Measurements from ENCODE around the gene ATP6V1F.

The ATP6V1F gene

DNA sequence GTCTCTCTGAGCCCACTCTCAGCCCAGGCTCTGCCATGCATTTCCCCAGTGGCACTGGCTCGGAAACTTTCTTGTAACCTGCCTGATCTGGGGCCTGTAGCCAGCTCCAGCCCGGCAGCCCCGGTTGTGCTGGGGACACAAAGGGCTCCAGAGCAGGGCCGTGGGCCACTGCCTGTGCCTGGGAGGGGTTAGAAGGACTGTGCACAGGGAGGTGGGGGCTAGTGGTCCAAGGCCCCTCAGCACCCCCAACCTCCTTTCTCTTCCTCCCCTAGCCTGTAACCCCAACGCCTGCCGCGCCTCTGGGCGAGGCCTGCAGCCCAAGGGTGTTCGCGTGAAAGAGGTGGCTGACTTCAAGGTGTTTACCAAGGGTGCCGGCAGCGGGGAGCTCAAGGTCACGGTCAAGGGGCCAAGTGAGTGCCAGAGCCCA lies 22.9 kb upstream of the ATP6V1F start:
- DNase-seq (ENCODE audit: insufficient read length, low spot score): no peak
- no peak for TF ChIP-seq POLR2A (IDR thresholded peaks at IDR 0.05; ENCODE audit: low read depth, low read length)
- no peak for FAIRE-seq

DNA sequence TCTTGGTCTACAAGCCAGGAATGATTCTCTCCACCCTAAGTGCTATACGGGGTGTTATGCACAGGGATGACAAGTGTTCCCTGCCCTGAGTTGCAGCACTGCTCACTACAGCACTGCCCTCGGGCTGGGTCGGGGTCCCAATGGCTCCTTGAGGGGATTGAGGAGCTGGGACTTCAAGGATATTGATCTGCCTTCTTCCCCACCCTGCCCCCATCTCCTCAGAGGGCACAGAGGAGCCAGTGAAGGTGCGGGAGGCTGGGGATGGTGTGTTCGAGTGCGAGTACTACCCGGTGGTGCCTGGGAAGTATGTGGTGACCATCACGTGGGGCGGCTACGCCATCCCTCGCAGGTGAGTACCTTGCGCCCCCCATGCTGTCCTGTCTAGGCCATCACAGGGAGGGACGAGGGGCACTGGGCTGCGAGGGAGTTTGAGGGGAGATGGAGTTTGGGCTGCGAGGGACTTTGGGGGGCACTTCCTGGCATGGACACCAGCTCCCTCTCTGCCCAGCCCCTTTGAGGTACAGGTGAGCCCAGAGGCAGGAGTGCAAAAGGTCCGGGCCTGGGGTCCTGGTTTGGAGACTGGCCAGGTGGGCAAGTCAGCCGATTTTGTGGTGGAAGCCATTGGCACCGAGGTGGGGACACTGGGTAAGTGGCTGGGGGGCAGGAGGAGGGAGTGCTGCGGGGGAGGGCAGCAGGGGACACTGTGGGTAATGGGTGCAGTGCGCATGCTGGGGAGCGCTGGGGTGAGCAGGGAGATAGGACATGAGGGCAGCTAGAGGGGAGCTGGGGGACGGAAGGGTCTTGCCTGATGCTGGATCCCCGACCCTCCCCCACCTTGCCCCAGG lies 22.1 kb upstream of the ATP6V1F start:
- no peak for FAIRE-seq
- no peak for DNase-seq (ENCODE audit: insufficient read length, low spot score)
- TF ChIP-seq POLR2A (IDR thresholded peaks at IDR 0.05; ENCODE audit: low read depth, low read length): no peak

DNA sequence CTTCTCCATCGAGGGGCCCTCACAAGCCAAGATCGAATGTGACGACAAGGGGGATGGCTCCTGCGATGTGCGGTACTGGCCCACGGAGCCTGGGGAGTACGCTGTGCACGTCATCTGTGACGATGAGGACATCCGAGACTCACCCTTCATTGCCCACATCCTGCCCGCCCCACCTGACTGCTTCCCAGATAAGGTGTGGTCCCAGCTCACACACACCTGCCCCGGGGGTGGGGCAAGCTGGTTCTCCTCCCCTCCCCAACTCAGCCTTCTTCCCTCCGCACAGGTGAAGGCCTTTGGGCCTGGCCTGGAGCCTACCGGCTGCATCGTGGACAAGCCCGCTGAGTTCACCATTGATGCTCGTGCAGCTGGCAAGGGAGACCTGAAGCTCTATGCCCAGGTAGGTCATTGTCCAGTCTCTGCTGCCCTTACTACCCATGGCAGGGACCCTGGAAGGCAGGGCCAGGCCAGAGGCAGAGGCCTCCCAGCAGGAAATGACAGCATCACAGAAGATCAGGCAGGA lies 21.4 kb upstream of the ATP6V1F start:
- DNase-seq (ENCODE audit: insufficient read length, low spot score) (no peak), FAIRE-seq (no peak)
- no peak for TF ChIP-seq POLR2A (IDR thresholded peaks at IDR 0.05; ENCODE audit: low read depth, low read length)

DNA sequence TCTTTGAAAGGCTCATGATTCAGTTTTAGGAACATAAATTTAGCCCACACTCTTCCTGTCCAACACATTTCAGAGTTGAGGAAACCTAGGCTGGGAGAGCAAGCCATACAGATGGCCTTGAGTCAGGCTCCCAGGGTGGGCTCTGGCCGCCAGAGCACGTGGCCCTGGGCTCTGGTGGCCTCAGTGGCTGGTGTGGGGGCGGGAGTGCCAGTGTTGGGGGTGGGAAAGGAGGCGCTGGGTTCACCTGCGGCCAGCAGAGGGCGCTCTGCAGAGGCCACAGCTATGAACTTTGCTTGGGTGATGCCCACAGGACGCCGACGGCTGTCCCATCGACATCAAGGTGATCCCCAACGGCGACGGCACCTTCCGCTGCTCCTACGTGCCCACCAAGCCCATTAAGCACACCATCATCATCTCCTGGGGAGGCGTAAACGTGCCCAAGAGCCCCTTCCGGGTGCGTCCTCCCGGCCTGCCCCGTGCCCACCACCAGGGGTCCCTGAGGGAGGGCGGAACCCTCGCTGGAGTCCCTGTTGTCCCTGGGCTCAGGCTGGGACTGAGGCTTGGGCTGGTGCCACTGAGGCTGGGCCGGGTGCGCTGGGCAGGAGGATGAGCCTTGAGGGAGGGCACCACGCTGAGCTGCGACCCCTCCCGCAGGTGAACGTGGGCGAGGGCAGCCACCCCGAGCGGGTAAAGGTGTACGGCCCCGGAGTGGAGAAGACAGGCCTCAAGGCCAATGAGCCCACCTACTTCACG lies 20.6 kb upstream of the ATP6V1F start:
- FAIRE-seq (no peak), DNase-seq (ENCODE audit: insufficient read length, low spot score) (peak; percentile 60)
- no peak for TF ChIP-seq POLR2A (IDR thresholded peaks at IDR 0.05; ENCODE audit: low read depth, low read length)

DNA sequence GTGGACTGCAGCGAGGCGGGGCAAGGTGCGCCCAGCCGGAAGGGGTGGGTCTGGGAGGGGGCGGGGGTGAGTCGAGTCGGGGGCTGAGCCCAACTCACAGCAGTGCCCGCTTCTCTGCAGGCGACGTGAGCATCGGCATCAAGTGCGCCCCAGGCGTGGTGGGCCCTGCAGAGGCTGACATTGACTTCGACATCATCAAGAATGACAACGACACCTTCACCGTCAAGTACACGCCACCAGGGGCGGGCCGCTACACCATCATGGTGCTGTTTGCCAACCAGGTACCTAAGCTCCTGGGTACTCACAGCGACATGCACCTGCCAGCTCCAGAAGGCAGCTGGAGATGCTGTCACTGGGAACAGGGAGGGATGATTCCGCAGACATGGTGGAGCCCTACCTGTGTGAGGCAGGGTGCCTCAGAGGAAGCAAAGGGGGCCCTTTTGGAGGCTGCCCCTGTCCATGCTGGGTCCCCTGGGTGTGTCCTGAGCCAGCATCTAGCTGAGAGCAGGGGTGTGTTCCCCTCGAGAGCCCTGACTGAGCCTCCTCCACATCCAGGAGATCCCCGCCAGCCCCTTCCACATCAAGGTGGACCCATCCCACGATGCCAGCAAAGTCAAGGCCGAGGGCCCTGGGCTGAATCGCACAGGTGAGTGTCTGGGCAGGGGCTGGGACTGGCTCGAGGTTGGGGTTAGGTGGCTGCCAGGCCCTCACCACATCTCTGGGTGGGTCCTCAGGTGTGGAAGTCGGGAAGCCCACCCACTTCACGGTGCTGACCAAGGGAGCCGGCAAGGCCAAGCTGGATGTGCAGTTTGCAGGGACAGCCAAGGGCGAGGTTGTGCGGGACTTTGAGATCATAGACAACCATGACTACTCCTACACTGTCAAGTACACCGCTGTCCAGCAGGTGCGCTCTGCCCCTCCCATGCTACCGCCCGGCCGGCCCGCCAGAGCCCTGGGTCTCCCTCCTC lies 19.7 kb upstream of the ATP6V1F start:
- no peak for DNase-seq (ENCODE audit: insufficient read length, low spot score)
- no peak for FAIRE-seq

DNA sequence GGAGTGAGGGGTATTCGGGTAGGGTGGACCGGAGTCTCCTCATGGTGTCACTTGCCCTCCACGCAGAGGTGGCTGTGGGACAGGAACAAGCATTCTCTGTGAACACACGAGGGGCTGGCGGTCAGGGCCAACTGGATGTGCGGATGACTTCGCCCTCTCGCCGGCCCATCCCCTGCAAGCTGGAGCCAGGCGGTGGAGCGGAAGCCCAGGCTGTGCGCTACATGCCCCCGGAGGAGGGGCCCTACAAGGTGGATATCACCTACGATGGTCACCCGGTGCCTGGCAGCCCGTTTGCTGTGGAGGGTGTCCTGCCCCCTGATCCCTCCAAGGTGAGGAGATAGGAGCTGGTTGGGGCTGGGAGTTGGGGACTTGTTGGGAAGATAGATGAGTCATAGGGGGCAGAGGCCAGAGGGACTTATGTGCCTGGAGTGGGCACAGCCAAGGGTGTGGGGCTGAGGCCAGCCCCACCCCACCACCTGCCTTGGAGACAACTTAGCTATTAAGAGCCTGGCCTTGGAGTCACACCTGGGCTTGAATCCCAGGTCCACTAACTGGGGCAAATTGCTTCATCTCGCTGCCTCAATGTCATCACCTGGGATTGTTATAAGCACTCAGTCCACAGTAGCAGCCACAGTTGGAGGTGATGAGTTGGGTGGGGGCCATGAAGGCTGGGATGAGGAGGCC lies 18.6 kb upstream of the ATP6V1F start:
- FAIRE-seq: no peak
- no peak for DNase-seq (ENCODE audit: insufficient read length, low spot score)
- no peak for TF ChIP-seq POLR2A (IDR thresholded peaks at IDR 0.05; ENCODE audit: low read depth, low read length)

More for the DNA sequence above, 19.7 kb upstream of the ATP6V1F start:
- TF ChIP-seq POLR2A (IDR thresholded peaks at IDR 0.05; ENCODE audit: low read depth, low read length): no peak

DNA sequence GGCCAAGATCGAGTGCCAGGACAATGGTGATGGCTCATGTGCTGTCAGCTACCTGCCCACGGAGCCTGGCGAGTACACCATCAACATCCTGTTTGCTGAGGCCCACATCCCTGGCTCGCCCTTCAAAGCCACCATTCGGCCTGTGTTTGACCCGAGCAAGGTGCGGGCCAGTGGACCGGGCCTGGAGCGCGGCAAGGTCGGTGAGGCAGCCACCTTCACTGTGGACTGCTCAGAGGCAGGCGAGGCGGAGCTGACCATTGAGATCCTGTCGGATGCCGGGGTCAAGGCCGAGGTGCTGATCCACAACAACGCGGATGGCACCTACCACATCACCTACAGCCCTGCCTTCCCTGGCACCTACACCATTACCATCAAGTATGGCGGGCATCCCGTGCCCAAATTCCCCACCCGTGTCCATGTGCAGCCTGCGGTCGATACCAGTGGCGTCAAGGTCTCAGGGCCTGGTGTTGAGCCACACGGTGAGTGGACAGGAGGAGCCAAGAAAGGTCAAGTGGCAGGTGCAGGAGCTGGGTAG lies 17.8 kb upstream of the ATP6V1F start:
- no peak for TF ChIP-seq POLR2A (IDR thresholded peaks at IDR 0.05; ENCODE audit: low read depth, low read length)
- DNase-seq (ENCODE audit: insufficient read length, low spot score) (no peak), FAIRE-seq (no peak)

DNA sequence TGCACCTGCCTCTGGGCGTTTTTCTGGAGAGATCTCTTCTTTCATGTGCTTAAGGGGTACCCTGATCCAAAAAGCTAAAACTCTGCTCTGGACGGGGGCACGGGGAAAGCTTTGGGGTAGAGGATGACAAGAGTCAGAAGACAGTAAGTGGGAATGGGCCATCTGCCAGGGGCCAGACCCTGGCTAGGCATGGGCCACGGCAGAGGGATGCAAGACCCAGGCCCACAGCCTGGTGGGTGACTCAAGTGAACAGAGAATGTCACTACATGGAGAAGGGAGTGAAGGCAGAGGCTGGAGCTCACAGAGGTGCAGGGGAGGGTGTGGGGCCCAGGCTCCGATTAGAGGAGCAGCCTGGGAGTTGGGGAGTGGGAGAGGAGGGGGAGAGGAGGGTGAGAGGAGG lies 17.2 kb upstream of the ATP6V1F start:
- DNase-seq (ENCODE audit: insufficient read length, low spot score) (no peak), FAIRE-seq (no peak)
- TF ChIP-seq POLR2A (IDR thresholded peaks at IDR 0.05; ENCODE audit: low read depth, low read length): no peak

DNA sequence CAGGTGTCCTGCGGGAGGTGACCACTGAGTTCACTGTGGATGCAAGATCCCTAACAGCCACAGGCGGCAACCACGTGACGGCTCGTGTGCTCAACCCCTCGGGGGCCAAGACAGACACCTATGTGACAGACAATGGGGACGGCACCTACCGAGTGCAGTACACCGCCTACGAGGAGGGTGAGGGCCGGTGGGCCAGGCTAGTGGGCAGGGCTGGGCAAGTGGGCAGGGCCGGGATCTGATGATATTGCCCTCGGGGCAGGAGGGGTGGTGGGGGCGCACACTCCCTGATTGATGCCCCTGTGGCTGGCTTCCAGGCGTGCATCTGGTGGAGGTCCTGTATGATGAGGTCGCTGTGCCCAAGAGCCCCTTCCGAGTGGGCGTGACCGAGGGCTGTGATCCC lies 16.7 kb upstream of the ATP6V1F start:
- FAIRE-seq (no peak), DNase-seq (ENCODE audit: insufficient read length, low spot score) (no peak)
- no peak for TF ChIP-seq POLR2A (IDR thresholded peaks at IDR 0.05; ENCODE audit: low read depth, low read length)

DNA sequence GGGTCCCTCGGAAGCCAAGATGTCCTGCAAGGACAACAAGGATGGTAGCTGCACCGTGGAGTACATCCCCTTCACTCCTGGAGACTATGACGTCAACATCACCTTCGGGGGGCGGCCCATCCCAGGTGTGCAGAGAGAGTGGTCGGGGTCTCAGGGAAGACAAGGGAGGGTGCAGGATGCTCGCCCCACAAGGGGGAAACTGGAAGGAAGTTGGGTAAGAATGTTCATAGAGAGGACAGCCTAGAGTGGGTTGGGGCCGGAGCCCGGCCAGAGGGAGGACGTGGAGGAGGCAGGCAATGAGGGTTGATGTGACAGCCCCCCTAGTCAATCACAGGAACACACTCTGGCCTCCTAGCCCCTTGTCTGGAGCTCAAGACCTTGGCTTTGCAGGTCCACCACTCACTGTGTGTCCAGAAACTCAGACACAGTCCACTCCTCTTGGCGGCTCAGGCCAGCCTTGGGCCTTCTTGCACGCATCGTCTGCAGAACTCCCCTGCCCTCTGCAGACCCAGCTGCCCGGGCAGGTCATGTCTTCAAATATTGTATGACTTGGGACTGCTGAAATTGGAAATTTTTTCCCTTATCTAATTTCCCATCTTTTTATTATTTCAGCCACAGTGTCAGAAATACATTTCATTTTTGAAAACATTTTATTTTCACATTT lies 15.7 kb upstream of the ATP6V1F start:
- DNase-seq (ENCODE audit: insufficient read length, low spot score): no peak
- no peak for TF ChIP-seq POLR2A (IDR thresholded peaks at IDR 0.05; ENCODE audit: low read depth, low read length)
- FAIRE-seq: no peak

DNA sequence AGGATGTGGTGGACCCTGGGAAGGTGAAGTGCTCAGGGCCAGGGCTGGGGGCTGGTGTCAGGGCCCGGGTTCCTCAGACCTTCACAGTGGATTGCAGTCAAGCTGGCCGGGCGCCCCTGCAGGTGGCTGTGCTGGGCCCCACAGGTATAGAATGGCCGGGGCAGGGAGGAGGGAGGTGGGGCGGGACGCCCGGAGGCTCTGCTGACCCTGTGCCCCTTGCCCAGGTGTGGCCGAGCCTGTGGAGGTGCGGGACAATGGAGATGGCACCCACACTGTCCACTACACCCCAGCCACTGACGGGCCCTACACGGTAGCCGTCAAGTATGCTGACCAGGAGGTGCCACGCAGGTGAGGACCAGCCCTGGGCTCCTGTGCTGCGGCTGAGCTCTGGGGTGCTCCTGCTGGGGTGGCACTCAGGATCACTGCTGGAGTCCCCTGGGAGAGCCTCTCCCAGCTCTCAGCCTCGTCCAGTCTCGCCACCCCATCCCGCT lies 14.9 kb upstream of the ATP6V1F start:
- no peak for TF ChIP-seq POLR2A (IDR thresholded peaks at IDR 0.05; ENCODE audit: low read depth, low read length)
- FAIRE-seq (no peak), DNase-seq (ENCODE audit: insufficient read length, low spot score) (no peak)
